PC-3 (cell line): ENCODE measurements around the gene CTNNA3.

Experiments used
- EZH2 ChIP-seq: fragments of 300-600 bp; sonication (generic); IDR thresholded peaks from one replicate; pipeline ENCODE4 v1.6.1; 2017; ENCODE audit warnings: antibody characterized with exemption, mild to moderate bottlenecking, low read length; ENCODE audit not compliant: unreplicated experiment
- EZH2phosphoT487 ChIP-seq: fragments of 300-600 bp; sonication (generic); IDR thresholded peaks from 2 replicates; pipeline ENCODE4 v1.6.1; 2018; ENCODE audit warnings: mild to moderate bottlenecking, antibody characterized with exemption, low read length, borderline replicate concordance
- TF ChIP-seq, protein P1 (sequence below): fragments of 300-600 bp; sonication (generic); conservative IDR thresholded peaks from 2 replicates; pipeline ENCODE4 v1.5.1; 2017; ENCODE audit warnings: antibody characterized with exemption, low read depth, mild to moderate bottlenecking, low read length

DNA sequence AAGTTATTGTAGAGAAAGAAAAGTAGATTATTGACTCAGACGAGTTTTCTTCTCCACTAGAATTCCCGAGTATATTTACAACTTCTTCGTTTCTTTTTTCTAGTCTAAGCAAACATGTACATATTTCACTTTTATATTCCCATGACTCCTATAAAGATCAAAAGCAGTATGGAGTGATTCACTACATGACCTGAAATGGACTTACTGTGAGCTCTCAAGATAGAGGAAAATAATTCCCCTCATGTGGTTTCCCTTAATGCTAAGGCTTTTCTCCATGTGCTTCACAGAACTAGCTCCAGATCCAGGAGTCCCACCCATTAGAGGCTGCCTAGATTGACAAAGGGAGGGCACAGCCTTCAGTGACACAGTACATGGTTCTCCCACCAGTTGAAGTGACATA is 1593.2 kb downstream of the CTNNA3 start:
- TF ChIP-seq, protein P1, sequence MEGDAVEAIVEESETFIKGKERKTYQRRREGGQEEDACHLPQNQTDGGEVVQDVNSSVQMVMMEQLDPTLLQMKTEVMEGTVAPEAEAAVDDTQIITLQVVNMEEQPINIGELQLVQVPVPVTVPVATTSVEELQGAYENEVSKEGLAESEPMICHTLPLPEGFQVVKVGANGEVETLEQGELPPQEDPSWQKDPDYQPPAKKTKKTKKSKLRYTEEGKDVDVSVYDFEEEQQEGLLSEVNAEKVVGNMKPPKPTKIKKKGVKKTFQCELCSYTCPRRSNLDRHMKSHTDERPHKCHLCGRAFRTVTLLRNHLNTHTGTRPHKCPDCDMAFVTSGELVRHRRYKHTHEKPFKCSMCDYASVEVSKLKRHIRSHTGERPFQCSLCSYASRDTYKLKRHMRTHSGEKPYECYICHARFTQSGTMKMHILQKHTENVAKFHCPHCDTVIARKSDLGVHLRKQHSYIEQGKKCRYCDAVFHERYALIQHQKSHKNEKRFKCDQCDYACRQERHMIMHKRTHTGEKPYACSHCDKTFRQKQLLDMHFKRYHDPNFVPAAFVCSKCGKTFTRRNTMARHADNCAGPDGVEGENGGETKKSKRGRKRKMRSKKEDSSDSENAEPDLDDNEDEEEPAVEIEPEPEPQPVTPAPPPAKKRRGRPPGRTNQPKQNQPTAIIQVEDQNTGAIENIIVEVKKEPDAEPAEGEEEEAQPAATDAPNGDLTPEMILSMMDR: no peak
- TF ChIP-seq EZH2phosphoT487: no peak
- no peak for TF ChIP-seq EZH2
